ENCODE results near the gene ESRRG. TPM values are rescaled to one million over a fixed set of nuclear protein-coding genes. Genes with fewer than 3 reads are reported as not detected.

The ESRRG gene
- total and polyA plus RNA-seq, 2 donors (not counting 3 experiments of a cell fraction or from before 2014, with no cell fraction given) = not detected

DNA sequence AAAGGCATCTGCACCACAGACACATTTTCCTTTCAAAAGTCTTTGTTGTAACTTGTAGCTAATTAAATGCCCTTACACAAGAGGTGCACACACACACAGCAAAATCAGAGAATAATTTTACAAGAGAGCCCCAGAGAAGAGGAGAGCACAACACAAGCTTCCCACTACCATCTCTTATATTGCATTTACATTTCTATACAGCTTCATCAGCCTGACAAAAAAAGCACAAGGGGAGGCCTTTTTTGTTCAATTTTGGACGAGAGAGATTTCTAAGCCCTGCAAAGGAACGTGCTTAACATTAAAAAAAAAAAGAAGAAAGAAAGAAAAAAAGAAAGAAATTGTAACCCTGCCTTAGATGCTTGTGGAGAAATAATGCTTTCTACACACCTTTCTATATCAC lies 17.1 kb upstream of the ESRRG start:
- Histone ChIP-seq H3K79me2 (ENCODE audit: control insufficient read depth, insufficient read depth, low read length) (no peaks in the 10 kb centered on the region), H3K9me3 (replicated peaks; ENCODE audit: control insufficient read depth, insufficient read depth, low read length) (no peaks in the 10 kb centered on the region), H3K9me1 (replicated peaks; ENCODE audit: control insufficient read depth, extremely low read depth, insufficient read depth, low read length) (no peaks in the 10 kb centered on the region), H3K4me1 (ENCODE audit: control insufficient read depth, extremely low read depth, insufficient read depth, low read length) (no peaks in the 10 kb centered on the region), H3K4me2 (ENCODE audit: insufficient read depth, low read length) (no peak overlapping the region), H3K4me3 (replicated peaks in 1 of 3; ENCODE audit: insufficient read depth in 1 of 3, low read depth in 1 of 3, low read length in 3 of 3) (no peak overlapping the region), H4K20me1 (replicated peaks; ENCODE audit: control insufficient read depth, extremely low read depth, insufficient read depth, low read length) (no peaks in the 10 kb centered on the region), H3K36me3 (ENCODE audit: control insufficient read depth in 2 of 2, extremely low read depth in 1 of 2, insufficient read depth in 2 of 2, low read length in 2 of 2) (no peaks in the 10 kb centered on the region), H3K27ac (ENCODE audit: insufficient read depth, low read depth, low read length) (no peak overlapping the region), H3K27me3 (ENCODE audit: control insufficient read depth in 2 of 2, insufficient read depth in 2 of 2, low read length in 2 of 2) (no peaks in the 10 kb centered on the region), H3K9ac (replicated peaks; ENCODE audit: extremely low read depth, insufficient read depth, low read length) (no peak overlapping the region), H2AFZ (ENCODE audit: low read depth, low read length) (no peak overlapping the region)
- FAIRE-seq (no peak), DNase-seq (ENCODE audit: low read depth, low spot score) (no peak)
- dilution Hi-C loops (cut with MboI; ENCODE audit: extremely low pct_ligation_motif_present, low sequenced_read_pairs) (no loop called here), intact Hi-C loops (cut with micrococcal nuclease) (no loop called here)
- POLR2A ChIA-PET = no interaction called here
- no TSS peak for BruUV-seq (replicated peaks)
- CTCF ChIA-PET = no interaction called here
- no peak for TF ChIP-seq POLR2A (IDR thresholded peaks at IDR 0.05; ENCODE audit: low read depth, low read length)
- no peak for TF ChIP-seq JUN (IDR thresholded peaks at IDR 0.05; ENCODE audit: borderline replicate concordance, insufficient read depth, insufficient read length, low read depth)
- TF ChIP-seq MYC (IDR thresholded peaks at IDR 0.05; ENCODE audit: low read depth, low read length) = no peak
- TF ChIP-seq, protein P1, sequence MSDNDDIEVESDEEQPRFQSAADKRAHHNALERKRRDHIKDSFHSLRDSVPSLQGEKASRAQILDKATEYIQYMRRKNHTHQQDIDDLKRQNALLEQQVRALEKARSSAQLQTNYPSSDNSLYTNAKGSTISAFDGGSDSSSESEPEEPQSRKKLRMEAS (IDR thresholded peaks at IDR 0.05; ENCODE audit: insufficient read depth, insufficient read length) = no peak
- TF ChIP-seq POLR2AphosphoS5 (IDR thresholded peaks at IDR 0.05; ENCODE audit: insufficient read depth, low read depth, low read length) = no peak
- TF ChIP-seq EZH2 (IDR thresholded peaks at IDR 0.05; ENCODE audit: borderline replicate concordance, low read depth, low read length, severe bottlenecking) = no peak
- TF ChIP-seq FOS (IDR thresholded peaks at IDR 0.05; ENCODE audit: borderline replicate concordance, insufficient read depth, low read length) = no peak
- TF ChIP-seq, protein P2, sequence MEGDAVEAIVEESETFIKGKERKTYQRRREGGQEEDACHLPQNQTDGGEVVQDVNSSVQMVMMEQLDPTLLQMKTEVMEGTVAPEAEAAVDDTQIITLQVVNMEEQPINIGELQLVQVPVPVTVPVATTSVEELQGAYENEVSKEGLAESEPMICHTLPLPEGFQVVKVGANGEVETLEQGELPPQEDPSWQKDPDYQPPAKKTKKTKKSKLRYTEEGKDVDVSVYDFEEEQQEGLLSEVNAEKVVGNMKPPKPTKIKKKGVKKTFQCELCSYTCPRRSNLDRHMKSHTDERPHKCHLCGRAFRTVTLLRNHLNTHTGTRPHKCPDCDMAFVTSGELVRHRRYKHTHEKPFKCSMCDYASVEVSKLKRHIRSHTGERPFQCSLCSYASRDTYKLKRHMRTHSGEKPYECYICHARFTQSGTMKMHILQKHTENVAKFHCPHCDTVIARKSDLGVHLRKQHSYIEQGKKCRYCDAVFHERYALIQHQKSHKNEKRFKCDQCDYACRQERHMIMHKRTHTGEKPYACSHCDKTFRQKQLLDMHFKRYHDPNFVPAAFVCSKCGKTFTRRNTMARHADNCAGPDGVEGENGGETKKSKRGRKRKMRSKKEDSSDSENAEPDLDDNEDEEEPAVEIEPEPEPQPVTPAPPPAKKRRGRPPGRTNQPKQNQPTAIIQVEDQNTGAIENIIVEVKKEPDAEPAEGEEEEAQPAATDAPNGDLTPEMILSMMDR (IDR thresholded peaks at IDR 0.05; ENCODE audit: extremely low read depth in 1 of 2, insufficient read depth in 1 of 2, low read depth in 1 of 2, low read length in 2 of 2) = no peak
- no peak for TF ChIP-seq GATA2 (IDR thresholded peaks at IDR 0.05; ENCODE audit: insufficient read depth, insufficient read length, low read depth, low read length)
